Activated naive CD8-positive, alpha-beta T cell treated with anti-CD3 and anti-CD28 coated beads, Interleukin-2, amount 50 U/mL, for 24 hours (primary cell): ENCODE measurements around the gene FTHL17.

ENCODE experiments used
- ATAC-seq: fragments of 150-1000 bp; cut with Tn5 transposase; one replicate; pipeline ENCODE4 v1.10.0; 2021
- DNase-seq: peaks from one replicate; pipeline ENCODE4 v3.0.0; 2021
- H3K27ac Mint-ChIP-seq: one replicate; pipeline ENCODE4 v1.8.0; 2021; ENCODE audit warnings: mild to moderate bottlenecking, mixed read lengths
- H3K27me3 Mint-ChIP-seq: one replicate; pipeline ENCODE4 v1.8.0; 2021; ENCODE audit warnings: mixed read lengths
- H3K36me3 Mint-ChIP-seq: one replicate; pipeline ENCODE4 v1.8.0; 2021; ENCODE audit warnings: low read depth, mixed read lengths
- H3K4me1 Mint-ChIP-seq: one replicate; pipeline ENCODE4 v1.8.0; 2021; ENCODE audit warnings: mixed read lengths
- H3K4me3 Mint-ChIP-seq: one replicate; pipeline ENCODE4 v1.8.0; 2021; ENCODE audit warnings: mild to moderate bottlenecking, moderate library complexity, mixed read lengths
- H3K9me3 Mint-ChIP-seq: one replicate; pipeline ENCODE4 v1.8.0; 2021; ENCODE audit warnings: mixed read lengths

FTHL17 gene

DNA sequence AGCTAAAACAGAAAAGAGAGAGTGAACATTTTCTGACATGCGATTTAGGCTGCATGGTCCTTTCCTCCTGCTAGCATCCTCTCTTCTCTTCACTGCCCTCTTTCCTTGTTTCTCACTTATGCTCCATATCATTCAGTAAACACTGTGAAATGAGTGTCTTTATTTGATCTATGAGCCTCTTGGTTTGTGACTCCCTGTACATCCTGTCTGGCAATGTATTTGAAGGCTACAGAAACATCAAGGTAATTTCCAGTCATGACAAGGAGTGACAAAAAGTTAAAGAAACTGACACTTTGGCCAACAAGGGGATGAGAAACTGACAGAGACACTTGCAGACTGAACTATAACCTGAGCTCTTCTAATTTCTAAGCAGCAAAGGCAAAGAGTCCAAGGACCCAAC, 8.7 kb downstream of the FTHL17 start:
- Mint-ChIP-seq H3K27me3 (no peaks in the 10 kb centered on the region), H3K36me3 (no peaks in the 10 kb centered on the region), H3K4me3 (no peak overlapping the region), H3K9me3 (no peaks in the 10 kb centered on the region), H3K4me1 (no peaks in the 10 kb centered on the region), H3K27ac (no peak overlapping the region)
- ATAC-seq, result no peak
- DNase-seq, result no peak

DNA sequence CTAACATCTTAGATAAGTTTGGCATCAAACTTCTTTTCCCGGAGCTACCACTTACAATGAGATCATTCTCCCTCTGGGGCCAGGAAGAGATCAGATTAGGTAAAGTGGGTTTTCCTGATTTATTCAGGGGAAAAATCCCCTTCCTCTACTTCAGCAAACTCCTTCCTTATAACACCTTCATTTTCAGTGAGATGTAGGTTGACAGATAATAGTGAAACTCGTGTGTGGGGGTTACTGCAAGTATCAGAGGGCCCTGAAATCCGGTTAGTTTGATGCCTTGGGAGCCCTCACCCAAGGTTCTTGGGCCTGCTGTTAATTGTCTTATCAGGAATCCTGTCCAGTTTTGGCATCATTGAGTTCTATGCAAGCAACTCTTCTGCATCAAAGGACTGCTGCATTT, 10.8 kb downstream of the FTHL17 start:
- H3K36me3 Mint-ChIP-seq, result no peaks in the 10 kb centered on the region
- no peak for DNase-seq
- no peaks in the 10 kb centered on the region for H3K27me3 Mint-ChIP-seq
- no peaks in the 10 kb centered on the region for H3K9me3 Mint-ChIP-seq
- H3K27ac Mint-ChIP-seq, result no peak overlapping the region
- no peaks in the 10 kb centered on the region for H3K4me1 Mint-ChIP-seq
- ATAC-seq, result no peak
- no peak overlapping the region for H3K4me3 Mint-ChIP-seq

DNA sequence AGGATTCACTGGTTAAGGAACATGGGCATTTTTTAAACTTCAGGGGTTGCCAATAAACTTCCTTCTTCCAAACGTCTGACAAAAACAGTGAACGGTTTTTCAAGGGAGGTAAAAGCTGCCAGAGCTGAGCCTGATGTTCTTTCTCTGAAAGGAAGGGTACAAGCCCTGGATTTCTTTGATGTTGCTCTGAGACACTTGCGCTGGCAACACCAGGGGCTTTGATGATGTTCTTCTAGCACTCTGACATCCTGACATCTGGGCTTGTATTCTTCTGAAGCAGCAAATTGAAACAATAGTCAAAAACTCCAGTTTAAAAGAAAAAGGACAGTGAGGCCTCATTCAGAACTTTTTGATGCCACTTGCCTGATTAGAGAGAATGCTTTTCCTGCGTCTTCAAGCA, 11.8 kb downstream of the FTHL17 start:
- H3K9me3 Mint-ChIP-seq, result no peaks in the 10 kb centered on the region
- no peak overlapping the region for H3K4me3 Mint-ChIP-seq
- no peak for ATAC-seq

DNA sequence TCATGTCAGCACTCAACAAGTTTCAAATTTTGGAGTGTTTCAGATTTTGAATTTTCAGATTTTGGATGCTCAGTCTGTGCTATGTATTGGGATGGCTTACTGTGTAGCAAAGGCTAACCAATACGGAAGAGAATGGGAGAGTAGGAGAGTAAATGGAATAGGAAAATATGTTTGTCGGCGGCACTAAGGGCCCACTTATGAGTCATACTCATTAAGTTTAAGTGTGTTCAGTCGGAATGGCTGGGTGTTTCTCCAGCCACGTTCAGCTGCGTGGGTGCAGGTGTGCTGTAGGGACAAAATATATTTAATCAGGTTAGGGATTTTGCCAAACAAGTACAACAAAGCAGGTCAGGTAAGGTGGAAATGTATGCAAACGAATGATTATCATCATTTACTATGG, 13.6 kb downstream of the FTHL17 start:
- DNase-seq (no peak), ATAC-seq (no peak)
- H3K4me3 Mint-ChIP-seq, result no peak overlapping the region
- H3K27ac Mint-ChIP-seq, result no peak overlapping the region
- H3K4me1 Mint-ChIP-seq, result no peaks in the 10 kb centered on the region
- no peaks in the 10 kb centered on the region for H3K9me3 Mint-ChIP-seq
- no peaks in the 10 kb centered on the region for H3K27me3 Mint-ChIP-seq
- no peaks in the 10 kb centered on the region for H3K36me3 Mint-ChIP-seq

More for the DNA sequence above, 11.8 kb downstream of the FTHL17 start:
- Mint-ChIP-seq H3K27me3 (no peaks in the 10 kb centered on the region), H3K36me3 (no peaks in the 10 kb centered on the region), H3K27ac (no peak overlapping the region), H3K4me1 (no peaks in the 10 kb centered on the region)
- DNase-seq, result no peak

DNA sequence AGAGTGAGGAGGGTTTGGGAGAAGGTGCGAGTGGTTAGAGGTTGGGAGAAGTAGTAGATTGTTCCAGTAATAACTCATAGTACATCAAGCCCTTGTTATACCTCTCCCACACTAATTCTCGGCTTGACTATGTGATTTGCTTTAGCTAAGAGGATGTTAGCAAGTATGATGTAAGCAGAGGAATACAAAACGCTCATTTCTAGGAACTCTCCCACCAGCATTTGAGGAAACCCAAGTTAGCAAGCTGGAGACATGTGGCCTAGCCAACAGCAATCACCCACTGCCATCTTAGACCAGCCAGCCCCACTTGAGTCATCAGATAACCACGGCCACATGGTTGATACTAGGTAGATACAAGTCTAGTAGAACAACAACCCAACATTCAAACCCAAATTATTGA, 14.2 kb downstream of the FTHL17 start:
- H3K4me3 Mint-ChIP-seq, result no peak overlapping the region
- H3K27me3 Mint-ChIP-seq, result no peaks in the 10 kb centered on the region
- no peak for DNase-seq
- no peaks in the 10 kb centered on the region for H3K36me3 Mint-ChIP-seq
- no peaks in the 10 kb centered on the region for H3K9me3 Mint-ChIP-seq
- ATAC-seq, result peak; percentile 54
- H3K4me1 Mint-ChIP-seq, result no peaks in the 10 kb centered on the region
- H3K27ac Mint-ChIP-seq, result no peak overlapping the region

DNA sequence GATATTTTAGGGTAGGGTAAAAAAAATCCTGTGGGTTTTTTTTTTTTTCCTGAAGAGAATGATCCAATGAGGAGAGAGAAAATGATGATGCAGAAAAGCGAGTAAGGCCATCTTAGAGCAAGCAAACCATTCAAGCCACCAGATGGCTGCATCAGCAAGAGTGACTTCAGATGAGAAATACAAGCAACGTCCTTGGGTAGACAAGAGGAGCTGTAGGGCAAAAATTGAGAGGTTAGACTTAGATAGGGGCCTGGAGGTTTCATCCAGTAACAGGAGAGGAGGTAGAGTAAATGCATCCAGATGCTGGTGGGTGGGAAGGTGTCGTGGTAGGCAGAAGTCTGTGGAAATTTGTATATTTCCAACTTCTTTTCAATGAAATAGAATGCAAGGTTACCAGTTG, 14.6 kb downstream of the FTHL17 start:
- Mint-ChIP-seq H3K4me1 (no peaks in the 10 kb centered on the region), H3K27me3 (no peaks in the 10 kb centered on the region), H3K36me3 (no peaks in the 10 kb centered on the region), H3K4me3 (no peak overlapping the region), H3K9me3 (no peaks in the 10 kb centered on the region), H3K27ac (no peak overlapping the region)
- DNase-seq (no peak), ATAC-seq (peak; percentile 24)

DNA sequence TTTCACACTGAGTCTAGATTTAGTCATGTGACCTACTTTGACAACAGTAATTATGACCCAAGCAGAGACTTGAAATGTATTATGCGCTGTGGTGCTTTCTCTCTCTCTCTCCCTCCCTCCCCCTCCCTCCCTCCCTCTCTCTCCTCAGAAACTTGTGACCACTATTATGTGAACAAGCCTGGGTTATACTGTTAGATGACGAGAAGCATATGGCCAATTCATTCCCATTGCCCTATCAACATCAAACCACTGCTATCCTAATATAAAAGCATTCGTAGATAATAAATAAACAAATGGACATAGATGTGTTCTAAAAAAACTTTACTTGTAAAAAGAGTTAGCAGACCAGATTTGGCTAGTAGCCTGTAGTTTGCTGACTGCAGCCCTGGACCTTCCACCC, 18.2 kb downstream of the FTHL17 start:
- H3K4me3 Mint-ChIP-seq, result no peak overlapping the region
- no peak for ATAC-seq
- H3K9me3 Mint-ChIP-seq, result no peaks in the 10 kb centered on the region
- no peak overlapping the region for H3K27ac Mint-ChIP-seq
- no peaks in the 10 kb centered on the region for H3K4me1 Mint-ChIP-seq
- H3K36me3 Mint-ChIP-seq, result no peaks in the 10 kb centered on the region
- peaks cover 4% of the 10 kb centered on the region for H3K27me3 Mint-ChIP-seq
- DNase-seq, result no peak

DNA sequence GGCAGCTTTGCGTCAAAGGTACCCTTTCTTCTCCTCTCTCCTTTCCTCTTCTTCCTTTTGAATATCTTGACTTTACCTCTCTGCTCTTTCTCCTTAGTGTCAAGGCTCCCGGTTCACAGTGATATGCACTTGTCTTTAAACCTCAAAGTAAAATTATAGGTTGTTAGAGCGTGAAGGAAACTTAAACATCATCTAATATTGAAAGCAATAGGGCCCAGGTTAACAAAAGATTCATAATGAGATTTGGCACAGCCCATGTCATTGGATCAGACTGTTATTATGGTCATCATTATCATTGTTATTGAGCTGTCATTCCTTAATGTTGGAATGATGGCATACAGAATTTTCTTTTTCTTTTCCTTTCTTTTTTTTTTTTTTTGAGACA, 32.5 kb downstream of the FTHL17 start:
- ATAC-seq (no peak), DNase-seq (no peak)
- peaks cover 2% of the 10 kb centered on the region for H3K4me1 Mint-ChIP-seq
- no peak overlapping the region for H3K4me3 Mint-ChIP-seq
- H3K27ac Mint-ChIP-seq, result no peak overlapping the region
- peaks cover 4% of the 10 kb centered on the region for H3K27me3 Mint-ChIP-seq
- H3K36me3 Mint-ChIP-seq, result no peaks in the 10 kb centered on the region
- no peaks in the 10 kb centered on the region for H3K9me3 Mint-ChIP-seq

DNA sequence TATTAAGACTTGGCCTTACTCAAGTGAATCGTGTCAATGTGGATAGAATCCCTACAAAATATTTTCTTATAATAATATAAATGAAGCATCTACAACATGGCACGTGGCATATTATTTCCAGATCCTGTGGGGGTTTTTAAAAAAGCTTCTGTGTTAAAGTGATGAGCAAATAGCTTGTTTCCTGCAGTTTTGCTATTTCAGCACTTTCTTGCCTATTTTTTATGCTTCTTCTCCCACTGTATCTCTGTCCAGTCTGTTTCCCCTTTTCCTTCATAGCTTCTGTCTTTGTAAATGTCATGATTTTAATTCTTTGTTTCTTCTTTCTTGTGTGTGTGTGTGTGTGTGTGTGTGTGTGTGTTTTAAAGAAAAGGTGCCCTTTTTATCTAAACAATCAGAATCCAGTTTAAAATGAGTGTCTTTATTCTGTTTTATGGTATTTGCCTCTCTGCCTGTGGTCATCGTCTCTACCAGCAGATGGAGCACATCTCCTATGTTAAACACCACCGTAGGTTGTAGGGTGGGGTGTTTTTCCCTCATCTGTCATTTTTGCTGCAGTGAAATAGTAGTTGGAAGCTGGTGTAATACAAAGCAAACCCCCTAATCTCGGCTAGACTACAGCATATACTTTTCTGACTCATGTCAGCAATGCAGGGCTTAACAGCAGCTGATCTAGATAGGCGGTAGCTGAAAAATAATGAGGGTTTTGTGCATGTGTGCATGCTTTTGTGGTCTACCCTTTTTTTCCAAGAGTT, 33.1 kb downstream of the FTHL17 start:
- Mint-ChIP-seq H3K4me1 (peaks cover 2% of the 10 kb centered on the region), H3K4me3 (no peak overlapping the region), H3K36me3 (no peaks in the 10 kb centered on the region), H3K27me3 (peaks cover 4% of the 10 kb centered on the region), H3K9me3 (no peaks in the 10 kb centered on the region), H3K27ac (peak overlapping the region; percentile 69)
- ATAC-seq (peak; percentile 68), DNase-seq (peak; percentile 16)

DNA sequence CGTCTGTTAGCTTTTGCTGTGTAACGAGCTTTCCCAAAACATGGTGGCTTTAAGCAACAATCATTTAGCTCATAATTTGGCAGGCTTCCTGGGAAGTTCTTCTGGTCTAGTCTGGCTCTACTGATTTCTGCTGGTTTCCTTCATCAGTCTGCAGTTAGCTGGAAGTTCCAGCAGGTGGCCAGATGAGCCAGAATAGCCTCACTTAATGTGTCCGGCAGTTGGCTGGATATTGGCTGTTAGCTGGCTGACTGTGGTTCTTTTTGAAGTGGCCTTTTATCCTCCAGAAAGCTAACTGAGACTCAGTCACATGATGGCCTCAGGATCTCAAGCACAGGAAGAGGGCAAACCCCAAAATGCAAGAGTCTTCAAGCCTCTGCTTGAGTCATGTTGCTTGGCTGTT, 34.9 kb downstream of the FTHL17 start:
- DNase-seq (peak; percentile 8), ATAC-seq (no peak)
- Mint-ChIP-seq H3K27ac (no peak overlapping the region), H3K27me3 (peaks cover 4% of the 10 kb centered on the region), H3K4me3 (no peak overlapping the region), H3K9me3 (no peaks in the 10 kb centered on the region), H3K36me3 (no peaks in the 10 kb centered on the region), H3K4me1 (peaks cover 2% of the 10 kb centered on the region)

DNA sequence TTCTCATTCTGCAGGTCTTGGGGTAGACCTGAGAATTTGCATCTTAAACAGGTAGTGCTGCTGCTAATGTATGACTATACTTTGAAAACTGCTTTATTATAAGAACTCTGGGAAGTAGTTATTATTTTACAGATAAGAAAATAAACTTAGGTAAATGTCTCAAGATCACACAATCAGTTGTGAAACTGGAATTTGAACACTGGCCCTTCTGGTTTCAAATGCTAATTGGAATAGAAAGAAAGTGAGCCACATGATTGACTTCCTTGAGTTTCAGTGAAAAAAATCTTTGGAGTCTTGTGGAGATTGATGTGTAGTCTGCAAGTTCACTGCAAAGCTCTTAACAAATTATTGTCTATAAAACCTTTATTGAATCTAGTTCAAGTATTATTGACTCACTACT, 44.5 kb downstream of the FTHL17 start:
- no peak for ATAC-seq
- no peak for DNase-seq
- Mint-ChIP-seq H3K4me1 (no peaks in the 10 kb centered on the region), H3K27me3 (peaks cover 8% of the 10 kb centered on the region), H3K4me3 (no peak overlapping the region), H3K27ac (no peak overlapping the region), H3K9me3 (no peaks in the 10 kb centered on the region), H3K36me3 (no peaks in the 10 kb centered on the region)

DNA sequence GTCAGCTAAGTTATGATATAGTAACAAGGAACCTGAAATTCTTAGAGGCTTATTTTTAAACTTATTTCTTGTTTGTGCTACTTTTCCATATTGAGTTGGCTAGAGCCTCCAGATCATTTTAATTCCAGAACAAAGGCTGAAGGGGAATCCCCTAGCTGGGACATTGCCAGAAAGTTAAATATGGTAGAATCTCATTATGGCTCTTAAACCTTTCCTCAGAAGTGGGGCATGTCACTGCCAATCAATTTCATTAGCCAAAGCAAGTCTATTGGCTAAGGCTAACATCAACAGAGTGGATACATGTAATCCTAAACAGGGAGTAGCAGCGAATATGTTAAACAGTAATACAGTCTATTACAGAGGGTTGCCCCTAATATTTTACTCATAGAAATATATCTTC, 47.0 kb downstream of the FTHL17 start:
- no peak overlapping the region for H3K27ac Mint-ChIP-seq
- DNase-seq, result no peak
- H3K4me3 Mint-ChIP-seq, result no peak overlapping the region
- no peaks in the 10 kb centered on the region for H3K4me1 Mint-ChIP-seq
- H3K27me3 Mint-ChIP-seq, result peaks cover 6% of the 10 kb centered on the region
- no peaks in the 10 kb centered on the region for H3K36me3 Mint-ChIP-seq
- H3K9me3 Mint-ChIP-seq, result no peaks in the 10 kb centered on the region
- no peak for ATAC-seq

DNA sequence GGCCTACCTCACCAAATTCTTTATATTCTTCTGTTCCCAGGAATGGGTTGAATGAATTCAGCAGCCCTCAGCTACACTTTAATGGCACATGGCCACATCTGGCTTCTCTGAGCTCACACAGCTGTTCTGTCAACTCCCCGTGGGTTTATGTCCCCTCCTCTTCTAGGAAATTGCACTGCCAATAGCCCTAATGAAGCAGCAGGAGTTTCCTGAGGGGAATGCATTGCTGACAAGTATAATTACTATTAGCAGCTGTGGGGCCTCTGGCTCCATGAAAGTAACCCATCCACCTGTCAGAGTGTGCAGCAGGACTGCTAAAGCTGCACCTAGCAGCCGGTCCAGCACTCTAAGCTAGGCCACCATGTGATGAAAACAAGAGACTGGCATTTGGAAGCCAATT, 50.3 kb downstream of the FTHL17 start:
- ATAC-seq (no peak), DNase-seq (no peak)
- Mint-ChIP-seq H3K27me3 (peaks cover 3% of the 10 kb centered on the region), H3K27ac (no peak overlapping the region), H3K4me3 (no peak overlapping the region), H3K9me3 (no peaks in the 10 kb centered on the region), H3K4me1 (no peaks in the 10 kb centered on the region), H3K36me3 (no peaks in the 10 kb centered on the region)
